Right ventricle myocardium inferior (tissue), 1 donor: ENCODE measurements around the gene SNX10. TPM values are rescaled to one million over a fixed set of nuclear protein-coding genes. Genes with fewer than 3 reads are reported as not detected.
A peak's percentile ranks its signal among the peaks of the same experiment; 100 is the strongest.

Source experiments
- ATAC-seq: fragments of 200-7000 bp; cut with Tn5 transposase; one replicate; pipeline ENCODE4 v1.9.1; 2020; ENCODE audit warnings: mild to moderate bottlenecking, moderate library complexity
- DNase-seq: peaks from one replicate; pipeline ENCODE4 v3.0.0; 2021; ENCODE audit errors: missing footprints
- intact Hi-C: fragments of 100-400 bp; cut with DNase I; formaldehyde crosslinking; loops from one replicate; pipeline ENCODE4 v1.11.0; 2022
- total RNA-seq: library from RNA; stranded (reverse); fragmentation: NEBNext Ultra II Directional; extraction: Animal tissue kit (Norgen Biotek cat#: 25700); gene quantifications from one replicate; pipeline ENCODE4 v1.2.1, GENCODE V29; 2021
- donor health status: DM: no; HTN: yes; CAD: no; lungs with severe emphysema.

The SNX10 gene
- total RNA-seq, 1 donor from 2014 or later, result 1.9 TPM

- intact Hi-C loops, result no loop called here
- DNase-seq (no peak), ATAC-seq (no peak)
Measured at GRCh38 chr7:26356929-26357798, 65.5 kb downstream of the SNX10 start.

GRCh38 chr7:26357799-26358151 is 66.1 kb downstream of the SNX10 start:
- intact Hi-C loops, result no loop called here
- ATAC-seq, result no peak
- DNase-seq, result no peak

- ATAC-seq (no peak), DNase-seq (no peak)
- intact Hi-C loops, result no loop called here
Measured at GRCh38 chr7:26360650-26361049, 69.0 kb downstream of the SNX10 start.

DNA sequence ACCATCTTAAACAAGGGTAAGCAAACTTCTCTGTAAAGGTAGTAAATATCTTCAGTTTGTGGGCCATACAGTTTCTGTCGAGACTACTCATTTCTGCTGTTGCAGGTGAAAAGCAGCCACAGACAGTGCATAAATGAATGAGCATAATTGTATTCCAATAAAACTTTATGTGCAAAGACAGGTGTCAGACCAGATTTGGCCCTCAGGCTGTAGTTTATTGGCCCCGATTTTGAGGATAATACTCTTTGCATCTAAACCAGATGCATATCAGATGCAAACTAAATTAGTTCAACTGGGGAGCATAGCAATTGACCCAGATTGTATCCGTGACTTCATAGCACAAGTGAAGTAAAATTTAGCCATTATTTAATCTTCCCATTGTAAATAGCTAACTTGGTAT is 70.0 kb downstream of the SNX10 start:
- ATAC-seq (no peak), DNase-seq (no peak)
- intact Hi-C loops, result no loop called here

DNA sequence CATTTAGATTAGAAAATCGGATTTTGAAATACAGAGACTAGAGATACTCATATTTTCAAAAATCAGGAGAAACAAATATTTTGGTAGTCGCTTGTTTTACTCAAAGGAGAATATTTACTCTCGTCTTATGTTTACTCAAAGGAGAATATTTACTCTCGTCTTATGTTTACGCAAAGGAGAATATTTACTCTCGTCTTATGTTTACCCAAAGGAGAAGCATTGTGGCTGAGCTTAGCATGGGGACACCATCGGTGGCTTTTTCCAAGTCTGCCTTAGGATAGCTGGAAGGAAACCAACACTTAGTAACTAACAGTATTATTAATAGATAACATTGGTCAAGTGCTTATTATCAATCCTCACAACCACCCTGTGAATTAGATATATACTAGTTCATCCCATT is 71.8 kb downstream of the SNX10 start:
- intact Hi-C loops, result no loop called here
- no peak for ATAC-seq
- no peak for DNase-seq

GRCh38 chr7:26365077-26365900 is 73.6 kb downstream of the SNX10 start:
- DNase-seq (no peak), ATAC-seq (peak; percentile 78)
- intact Hi-C loops, result loop anchor here (1.0 to 5.0 kb wide), 2 partner anchors 472 to 797 kb away; no protein-coding TSS in a partner anchor

DNA sequence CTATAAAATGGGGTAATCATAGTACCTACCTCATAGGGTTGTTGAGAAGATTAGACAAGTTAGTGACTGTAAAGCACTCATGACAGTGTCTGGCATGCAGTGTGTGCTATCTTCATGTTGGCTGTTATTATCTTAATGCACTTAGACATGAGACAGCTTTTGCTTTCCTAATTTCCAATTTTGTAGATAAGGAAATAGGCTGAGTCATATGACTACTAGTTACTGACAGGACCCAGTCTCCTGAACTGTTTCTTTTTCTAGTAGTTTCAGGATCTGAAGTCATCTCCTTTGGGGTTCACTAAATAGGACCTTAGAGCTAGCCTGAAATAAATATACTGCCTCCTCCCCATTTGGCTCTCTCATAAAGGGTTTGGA is 74.2 kb downstream of the SNX10 start:
- intact Hi-C loops, result loop anchor here (1.0 to 5.0 kb wide), 3 partner anchors 275 to 796 kb away; no protein-coding TSS in a partner anchor
- no peak for ATAC-seq
- DNase-seq, result no peak

GRCh38 chr7:26367219-26367711 is 75.6 kb downstream of the SNX10 start:
- ATAC-seq (no peak), DNase-seq (no peak)
- intact Hi-C loops, result loop anchor here (2.0 to 5.0 kb wide), 2 partner anchors 276 to 795 kb away; no protein-coding TSS in a partner anchor

GRCh38 chr7:26368542-26368941 is 76.9 kb downstream of the SNX10 start:
- intact Hi-C loops, result loop anchor here (5.0 kb wide), 1 partner anchor 794 kb away; no protein-coding TSS in a partner anchor
- no peak for ATAC-seq
- no peak for DNase-seq

DNA sequence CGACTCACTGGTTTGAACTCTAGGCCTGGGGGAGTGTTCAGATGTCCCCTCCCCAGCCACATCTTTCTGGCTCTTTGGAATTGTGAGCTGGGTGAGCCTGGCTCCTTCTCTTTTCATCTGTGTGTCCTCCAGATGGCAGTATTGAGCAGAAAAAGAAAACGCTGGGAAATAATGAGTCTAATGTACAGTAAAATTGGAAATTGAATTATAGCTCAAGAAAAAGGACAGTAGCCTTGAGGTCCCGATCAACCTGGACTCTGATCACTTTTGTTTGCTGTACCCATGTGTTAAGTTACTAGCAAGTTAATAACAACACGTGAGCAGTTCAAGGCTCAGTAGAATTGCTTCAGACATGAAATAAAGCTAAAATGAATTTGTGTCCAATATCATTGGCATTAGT is 77.9 kb downstream of the SNX10 start:
- ATAC-seq (peak; percentile 44), DNase-seq (no peak)
- intact Hi-C loops, result loop anchor here (1.0 to 5.0 kb wide), 2 partner anchors 299 to 793 kb away; no protein-coding TSS in a partner anchor

- DNase-seq (no peak), ATAC-seq (no peak)
- intact Hi-C loops, result no loop called here
Measured at GRCh38 chr7:26370011-26370410, 78.3 kb downstream of the SNX10 start.

DNA sequence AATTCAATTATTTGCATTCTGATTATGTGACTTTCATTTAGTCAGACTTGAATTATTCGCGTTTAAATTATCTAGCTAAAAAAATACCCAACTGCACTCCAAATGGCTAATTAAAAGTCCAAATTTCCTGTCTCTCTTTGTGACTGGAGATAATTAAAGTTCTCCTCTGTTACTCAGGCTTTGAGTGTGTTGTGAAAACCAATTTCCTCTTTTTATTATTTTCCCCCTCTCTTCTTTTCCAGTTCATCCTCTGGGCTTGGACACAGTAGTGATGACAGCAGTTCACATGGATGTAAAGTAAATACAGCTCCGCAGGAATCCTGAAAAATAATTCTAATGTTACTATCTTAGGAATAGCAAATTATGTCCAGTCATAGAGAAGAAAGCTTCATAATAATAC is 80.6 kb downstream of the SNX10 start:
- DNase-seq (no peak), ATAC-seq (no peak)
- intact Hi-C loops, result no loop called here

- DNase-seq (no peak), ATAC-seq (no peak)
- intact Hi-C loops, result no loop called here
Measured at GRCh38 chr7:26372704-26373103, 81.0 kb downstream of the SNX10 start.

GRCh38 chr7:26374647-26375373 is 83.1 kb downstream of the SNX10 start:
- DNase-seq (no peak), ATAC-seq (no peak)
- intact Hi-C loops, result no loop called here

- no peak for ATAC-seq
- intact Hi-C loops, result no loop called here
- no peak for DNase-seq
Measured at GRCh38 chr7:26375726-26376174, 84.1 kb downstream of the SNX10 start.

DNA sequence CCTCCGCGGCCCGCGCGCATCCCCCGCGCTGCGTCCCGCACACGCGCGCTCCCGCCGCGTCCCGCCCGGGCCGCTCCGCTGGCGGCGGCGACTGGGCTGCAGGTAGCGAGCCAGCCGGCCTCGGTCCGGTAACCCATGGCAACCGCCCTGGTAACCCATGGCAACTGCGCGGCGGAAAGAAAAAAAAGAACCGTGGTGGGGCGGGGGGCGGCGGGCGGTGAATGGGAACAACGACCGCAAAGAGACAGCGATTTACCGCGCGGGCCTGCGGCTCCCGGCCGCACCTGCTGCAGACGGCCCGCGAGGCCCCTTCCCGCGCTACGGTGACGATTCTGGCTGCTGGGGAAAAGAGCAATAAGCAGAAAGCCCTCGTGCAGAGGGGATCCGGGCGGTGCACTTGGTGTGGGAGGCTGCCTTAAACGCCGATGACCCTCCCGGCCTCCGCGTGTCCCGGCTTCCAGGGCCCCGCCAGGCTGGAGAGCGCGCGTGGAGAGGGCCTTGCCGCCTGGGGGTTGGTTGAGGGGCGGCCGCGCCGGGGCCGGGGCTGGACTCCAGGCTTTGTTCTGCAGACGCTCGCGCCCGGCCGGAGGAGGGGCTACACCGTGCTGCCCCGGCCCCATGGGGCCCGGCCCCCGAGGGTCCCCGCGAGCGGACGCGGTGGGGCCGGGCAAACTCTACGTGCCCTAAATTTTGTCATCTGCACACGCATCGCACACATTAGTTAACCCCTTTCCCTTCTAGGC is 84.7 kb downstream of the SNX10 start:
- ATAC-seq, result peak; percentile 23
- intact Hi-C loops, result no loop called here
- DNase-seq, result peak; percentile 66

GRCh38 chr7:26378016-26378415 is 86.4 kb downstream of the SNX10 start:
- ATAC-seq (no peak), DNase-seq (no peak)
- intact Hi-C loops, result no loop called here

- no peak for DNase-seq
- ATAC-seq, result no peak
- intact Hi-C loops, result no loop called here
Measured at GRCh38 chr7:26379711-26380110, 88.0 kb downstream of the SNX10 start.
